K562 (cell line): Measurements from ENCODE around the gene ASPHD1. TPM values are rescaled to one million over a fixed set of nuclear protein-coding genes. Genes with fewer than 3 reads are reported as not detected.

Source experiments
- CREM ChIP-seq: IDR thresholded peaks from 2 replicates; pipeline ENCODE4 v1.6.1; 2014; ENCODE audit warnings: antibody characterized with exemption, low read depth
- EGR1 ChIP-seq: fragments of 450-650 bp; conservative IDR thresholded peaks from 2 replicates; pipeline ENCODE4 v1.6.1; 2017; ENCODE audit warnings: mild to moderate bottlenecking
- MBD2 ChIP-seq: sonication (generic); IDR thresholded peaks from 2 replicates; pipeline ENCODE4 v1.6.1; 2016; ENCODE audit warnings: low read depth, borderline replicate concordance
- MCM3 ChIP-seq: fragments of 450-650 bp; IDR thresholded peaks from 2 replicates; pipeline ENCODE4 v1.6.1; 2016
- RB1 ChIP-seq: fragments of 450-650 bp; IDR thresholded peaks from 2 replicates; pipeline ENCODE4 v1.6.1; 2017; ENCODE audit warnings: low read depth, mild to moderate bottlenecking
- SMARCE1 ChIP-seq: fragments of 450-650 bp; IDR thresholded peaks from 2 replicates; pipeline ENCODE4 v1.7.1; 2016; ENCODE audit warnings: mild to moderate bottlenecking
- TAF9B ChIP-seq: fragments of 450-650 bp; IDR thresholded peaks from 2 replicates; pipeline ENCODE4 v1.6.1; 2018; ENCODE audit warnings: mild to moderate bottlenecking; ENCODE audit not compliant: partially characterized antibody
- ZC3H4 ChIP-seq: sonication (generic); formaldehyde crosslinking; IDR thresholded peaks from 2 replicates; pipeline ENCODE4 v1.9.0; 2021; ENCODE audit warnings: missing genetic modification reagents, borderline replicate concordance
- ZEB2 ChIP-seq: fragments of 450-650 bp; IDR thresholded peaks from 2 replicates; pipeline ENCODE4 v1.6.1; 2016
- ZKSCAN3 ChIP-seq: fragments of 250-450 bp; sonication (Bioruptor Pico); IDR thresholded peaks from 2 replicates; pipeline ENCODE4 v1.4.0; 2020
- ZNF274 ChIP-seq: IDR thresholded peaks from 2 replicates; pipeline ENCODE4 v1.6.1; 2011; ENCODE audit warnings: low read depth, mild to moderate bottlenecking, low read length, moderate library complexity, borderline replicate concordance
- ZNF347 ChIP-seq: fragments of 450-650 bp; formaldehyde crosslinking; IDR thresholded peaks from 2 replicates; pipeline ENCODE4 v1.4.0; 2020; ENCODE audit warnings: low read depth, mild to moderate bottlenecking, moderate library complexity
- ZNF57 ChIP-seq: fragments of 450-650 bp; formaldehyde crosslinking; IDR thresholded peaks from 2 replicates; pipeline ENCODE4 v1.4.0; 2020; ENCODE audit warnings: mild to moderate bottlenecking, moderate library complexity
- ZNF75A ChIP-seq: fragments of 450-650 bp; formaldehyde crosslinking; IDR thresholded peaks from 2 replicates; pipeline ENCODE4 v1.4.0; 2020; ENCODE audit warnings: mild to moderate bottlenecking
- polyA plus RNA-seq, 8 experiments: library from polyadenylated mRNA; depleted of rRNA in 4 of 8; stranded (reverse) in 5 of 8; unstranded in 3 of 8; fragments of >200 nt; fragmentation: Nextera tagmentation in 2 of 8; fragmentation: Illumina TruSeq in 1 of 8; extraction: Ambion mirVana in 2 of 8; extraction: Trizol in 1 of 8; gene quantifications; 2 replicates each; pipeline versions ENCODE4 v1.2.1 to v1.2.3, GENCODE V29; 2011 to 2014; ENCODE audit warnings: inconsistent platforms in 1 of 8, missing spikeins in 1 of 8
- total RNA-seq, 7 experiments: library from RNA; depleted of rRNA in 6 of 7; stranded (reverse); fragments of >200 nt in 6 of 7; fragmentation: Illumina TruSeq in 2 of 7; extraction: Trizol in 2 of 7; gene quantifications; 2 replicates each; pipeline versions ENCODE4 v1.2.1 to v1.2.3, GENCODE V29; 2011 to 2021; ENCODE audit warnings: low replicate concordance in 1 of 7
- TF ChIP-seq, protein P1 (sequence below), 2 experiments: fragments of 150-350 bp in 1 of 2; IDR thresholded peaks; 2 replicates each; pipeline ENCODE4 v1.6.1; 2012 to 2016; ENCODE audit warnings: low read depth in 2 of 2, low read length in 2 of 2, mild to moderate bottlenecking in 1 of 2, moderate library complexity in 1 of 2
- TF ChIP-seq, protein P2 (sequence below), 2 experiments: fragments of 450-650 bp in 1 of 2; IDR thresholded peaks; 2 replicates each; pipeline ENCODE4 v1.6.1; 2011 to 2017; ENCODE audit warnings: low read depth in 2 of 2, antibody characterized with exemption in 1 of 2, borderline replicate concordance in 1 of 2, low read length in 1 of 2, mild to moderate bottlenecking in 1 of 2, mixed read lengths in 1 of 2; ENCODE audit not compliant: control insufficient read depth in 1 of 2
- TF ChIP-seq, protein P3 (sequence below): sonication (generic); formaldehyde crosslinking; IDR thresholded peaks from 2 replicates; pipeline ENCODE4 v1.8.0; 2022; ENCODE audit warnings: mild to moderate bottlenecking, missing genetic modification reagents, borderline replicate concordance

ASPHD1 gene
- total and polyA plus RNA-seq, 9 of the 15 experiments (the other 6 are each of a cell fraction or from before 2014, with no cell fraction given) = 0.03 to 0.70 (median 0.24) TPM; not detected in 5

DNA sequence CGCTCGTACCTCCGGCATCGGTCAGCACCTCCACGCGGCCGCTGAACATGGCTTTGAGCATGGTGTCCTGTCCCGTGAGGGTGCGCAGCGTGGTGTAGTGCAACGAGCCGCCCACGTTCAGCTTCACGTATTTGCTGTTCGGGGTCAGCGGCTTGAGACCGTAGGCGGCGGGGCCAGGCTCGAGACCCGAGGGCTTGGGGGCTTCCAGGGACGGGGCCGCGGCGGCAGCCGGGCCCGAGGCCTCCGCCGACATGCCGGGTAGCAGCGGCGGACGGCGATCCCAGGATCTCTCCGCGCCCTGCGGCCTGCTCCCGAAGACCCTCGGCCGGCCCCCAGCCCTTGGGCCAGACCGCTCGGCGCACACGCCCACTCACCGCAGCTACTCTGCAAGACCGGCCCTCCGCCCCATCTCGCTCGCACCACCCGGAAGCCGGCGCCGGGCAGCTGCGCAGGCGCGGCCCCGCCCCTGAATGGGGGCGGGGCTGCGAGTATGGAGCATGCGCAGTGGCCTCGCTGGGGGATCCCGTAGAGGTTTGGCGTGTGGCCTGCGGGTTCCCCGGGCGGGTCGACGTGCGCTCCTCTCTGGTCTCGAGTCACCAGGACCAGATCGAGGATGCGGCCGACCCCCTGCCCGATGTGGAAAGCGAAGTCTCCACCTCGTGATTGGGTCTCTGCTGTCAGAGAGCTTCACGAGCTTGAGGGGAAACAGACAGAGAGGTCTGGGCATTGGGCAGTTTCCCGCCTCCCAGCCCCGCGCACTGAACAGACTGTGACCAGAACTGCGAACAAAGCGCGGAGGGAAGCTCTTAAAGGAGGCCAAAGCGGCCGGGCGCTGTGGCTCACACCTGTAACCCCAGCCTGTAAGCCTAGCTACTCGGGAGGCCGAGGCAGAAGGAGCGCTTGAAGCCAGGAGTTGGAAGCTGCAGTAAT, 25.8 kb downstream of the ASPHD1 start, which contains the start of gene KCTD13 (continued):
- TF ChIP-seq, protein P1, sequence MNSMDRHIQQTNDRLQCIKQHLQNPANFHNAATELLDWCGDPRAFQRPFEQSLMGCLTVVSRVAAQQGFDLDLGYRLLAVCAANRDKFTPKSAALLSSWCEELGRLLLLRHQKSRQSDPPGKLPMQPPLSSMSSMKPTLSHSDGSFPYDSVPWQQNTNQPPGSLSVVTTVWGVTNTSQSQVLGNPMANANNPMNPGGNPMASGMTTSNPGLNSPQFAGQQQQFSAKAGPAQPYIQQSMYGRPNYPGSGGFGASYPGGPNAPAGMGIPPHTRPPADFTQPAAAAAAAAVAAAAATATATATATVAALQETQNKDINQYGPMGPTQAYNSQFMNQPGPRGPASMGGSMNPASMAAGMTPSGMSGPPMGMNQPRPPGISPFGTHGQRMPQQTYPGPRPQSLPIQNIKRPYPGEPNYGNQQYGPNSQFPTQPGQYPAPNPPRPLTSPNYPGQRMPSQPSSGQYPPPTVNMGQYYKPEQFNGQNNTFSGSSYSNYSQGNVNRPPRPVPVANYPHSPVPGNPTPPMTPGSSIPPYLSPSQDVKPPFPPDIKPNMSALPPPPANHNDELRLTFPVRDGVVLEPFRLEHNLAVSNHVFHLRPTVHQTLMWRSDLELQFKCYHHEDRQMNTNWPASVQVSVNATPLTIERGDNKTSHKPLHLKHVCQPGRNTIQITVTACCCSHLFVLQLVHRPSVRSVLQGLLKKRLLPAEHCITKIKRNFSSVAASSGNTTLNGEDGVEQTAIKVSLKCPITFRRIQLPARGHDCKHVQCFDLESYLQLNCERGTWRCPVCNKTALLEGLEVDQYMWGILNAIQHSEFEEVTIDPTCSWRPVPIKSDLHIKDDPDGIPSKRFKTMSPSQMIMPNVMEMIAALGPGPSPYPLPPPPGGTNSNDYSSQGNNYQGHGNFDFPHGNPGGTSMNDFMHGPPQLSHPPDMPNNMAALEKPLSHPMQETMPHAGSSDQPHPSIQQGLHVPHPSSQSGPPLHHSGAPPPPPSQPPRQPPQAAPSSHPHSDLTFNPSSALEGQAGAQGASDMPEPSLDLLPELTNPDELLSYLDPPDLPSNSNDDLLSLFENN (IDR thresholded peaks at IDR 0.05; ENCODE audit: low read depth in 2 of 2, low read length in 2 of 2) = 0 out of 4 replicates have a peak, but pooled peaks of 1 of the 2 experiments have one; percentile 4
- no peak for TF ChIP-seq ZNF347 (CRISPR knock-in tag)
- no peak for TF ChIP-seq MCM3
- TF ChIP-seq ZKSCAN3 (CRISPR knock-in tag) = no peak
- no peak for TF ChIP-seq ZEB2
- TF ChIP-seq EGR1 = peak; percentile 92
- TF ChIP-seq ZNF274 = no peak
- TF ChIP-seq RB1 = peak; percentile 95
- no peak for TF ChIP-seq ZNF57 (CRISPR knock-in tag)
- TF ChIP-seq, protein P2, sequence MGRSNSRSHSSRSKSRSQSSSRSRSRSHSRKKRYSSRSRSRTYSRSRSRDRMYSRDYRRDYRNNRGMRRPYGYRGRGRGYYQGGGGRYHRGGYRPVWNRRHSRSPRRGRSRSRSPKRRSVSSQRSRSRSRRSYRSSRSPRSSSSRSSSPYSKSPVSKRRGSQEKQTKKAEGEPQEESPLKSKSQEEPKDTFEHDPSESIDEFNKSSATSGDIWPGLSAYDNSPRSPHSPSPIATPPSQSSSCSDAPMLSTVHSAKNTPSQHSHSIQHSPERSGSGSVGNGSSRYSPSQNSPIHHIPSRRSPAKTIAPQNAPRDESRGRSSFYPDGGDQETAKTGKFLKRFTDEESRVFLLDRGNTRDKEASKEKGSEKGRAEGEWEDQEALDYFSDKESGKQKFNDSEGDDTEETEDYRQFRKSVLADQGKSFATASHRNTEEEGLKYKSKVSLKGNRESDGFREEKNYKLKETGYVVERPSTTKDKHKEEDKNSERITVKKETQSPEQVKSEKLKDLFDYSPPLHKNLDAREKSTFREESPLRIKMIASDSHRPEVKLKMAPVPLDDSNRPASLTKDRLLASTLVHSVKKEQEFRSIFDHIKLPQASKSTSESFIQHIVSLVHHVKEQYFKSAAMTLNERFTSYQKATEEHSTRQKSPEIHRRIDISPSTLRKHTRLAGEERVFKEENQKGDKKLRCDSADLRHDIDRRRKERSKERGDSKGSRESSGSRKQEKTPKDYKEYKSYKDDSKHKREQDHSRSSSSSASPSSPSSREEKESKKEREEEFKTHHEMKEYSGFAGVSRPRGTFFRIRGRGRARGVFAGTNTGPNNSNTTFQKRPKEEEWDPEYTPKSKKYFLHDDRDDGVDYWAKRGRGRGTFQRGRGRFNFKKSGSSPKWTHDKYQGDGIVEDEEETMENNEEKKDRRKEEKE (IDR thresholded peaks at IDR 0.05; ENCODE audit: borderline replicate concordance in 1 of 2, control insufficient read depth in 1 of 2, low read depth in 2 of 2, low read length in 1 of 2) = no peak
- TF ChIP-seq ZNF75A (CRISPR knock-in tag) = no peak
- TF ChIP-seq SMARCE1 = no peak; the same call in 1 of the 2 replicates
- TF ChIP-seq MBD2 = peak; percentile 24; the same call in 1 of the 2 replicates
- peak; percentile 71 for TF ChIP-seq TAF9B
- TF ChIP-seq, protein P3, sequence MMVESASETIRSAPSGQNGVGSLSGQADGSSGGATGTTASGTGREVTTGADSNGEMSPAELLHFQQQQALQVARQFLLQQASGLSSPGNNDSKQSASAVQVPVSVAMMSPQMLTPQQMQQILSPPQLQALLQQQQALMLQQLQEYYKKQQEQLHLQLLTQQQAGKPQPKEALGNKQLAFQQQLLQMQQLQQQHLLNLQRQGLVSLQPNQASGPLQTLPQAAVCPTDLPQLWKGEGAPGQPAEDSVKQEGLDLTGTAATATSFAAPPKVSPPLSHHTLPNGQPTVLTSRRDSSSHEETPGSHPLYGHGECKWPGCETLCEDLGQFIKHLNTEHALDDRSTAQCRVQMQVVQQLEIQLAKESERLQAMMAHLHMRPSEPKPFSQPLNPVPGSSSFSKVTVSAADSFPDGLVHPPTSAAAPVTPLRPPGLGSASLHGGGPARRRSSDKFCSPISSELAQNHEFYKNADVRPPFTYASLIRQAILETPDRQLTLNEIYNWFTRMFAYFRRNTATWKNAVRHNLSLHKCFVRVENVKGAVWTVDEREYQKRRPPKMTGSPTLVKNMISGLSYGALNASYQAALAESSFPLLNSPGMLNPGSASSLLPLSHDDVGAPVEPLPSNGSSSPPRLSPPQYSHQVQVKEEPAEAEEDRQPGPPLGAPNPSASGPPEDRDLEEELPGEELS (CRISPR knock-in tag) = 0 out of 2 replicates have a peak, but pooled peaks have one; percentile 43
- TF ChIP-seq CREM = peak; percentile 48; the same call in 1 of the 2 replicates
- TF ChIP-seq ZC3H4 (CRISPR knock-in tag) = 0 out of 2 replicates have a peak, but pooled peaks have one; percentile 30
